BLaER1 (cell line): Measurements from ENCODE around the gene TMSB15C.

Experiments
- H3K27ac ChIP-seq: shearing (Covaris generic); formaldehyde crosslinking; 2 replicates; pipeline ENCODE4 v1.8.1; 2022
- H3K27me3 ChIP-seq: shearing (Covaris generic); formaldehyde crosslinking; 2 replicates; pipeline ENCODE4 v1.8.1; 2022
- H3K36me3 ChIP-seq: shearing (Covaris generic); formaldehyde crosslinking; 2 replicates; pipeline ENCODE4 v1.8.1; 2022
- H3K4me1 ChIP-seq: shearing (Covaris generic); formaldehyde crosslinking; 2 replicates; pipeline ENCODE4 v1.8.1; 2022
- H3K4me2 ChIP-seq: shearing (Covaris generic); formaldehyde crosslinking; 2 replicates; pipeline ENCODE4 v1.8.1; 2022
- H3K4me3 ChIP-seq: shearing (Covaris generic); formaldehyde crosslinking; 2 replicates; pipeline ENCODE4 v1.8.1; 2022
- H3K9ac ChIP-seq: shearing (Covaris generic); formaldehyde crosslinking; 2 replicates; pipeline ENCODE4 v1.8.1; 2022
- H3K9me3 ChIP-seq: shearing (Covaris generic); formaldehyde crosslinking; 2 replicates; pipeline ENCODE4 v1.8.1; 2022
- H4K20me1 ChIP-seq: shearing (Covaris generic); formaldehyde crosslinking; 2 replicates; pipeline ENCODE4 v1.8.1; 2022
- Cebpa-rat ChIP-seq: shearing (Covaris generic); IDR thresholded peaks from 2 replicates; pipeline ENCODE4 v1.8.1; 2022

The TMSB15C gene

GRCh38 chrX:104047171-104047570 lies 28.9 kb downstream of the TMSB15C start:
- Histone ChIP-seq H3K27ac (no peak overlapping the region), H3K4me1 (no peaks in the 10 kb centered on the region), H3K9ac (no peak overlapping the region), H3K9me3 (0 out of 2 replicates have a peak, but pooled peaks cover 3% of the 10 kb centered on the region), H3K36me3 (no peaks in the 10 kb centered on the region), H3K4me2 (no peak overlapping the region), H4K20me1 (no peaks in the 10 kb centered on the region), H3K27me3 (no peaks in the 10 kb centered on the region), H3K4me3 (no peak overlapping the region)
- no peak for TF ChIP-seq Cebpa-rat

- Histone ChIP-seq H3K4me1 (no peaks in the 10 kb centered on the region), H3K4me3 (no peak overlapping the region), H3K9me3 (0 out of 2 replicates have a peak, but pooled peaks cover 3% of the 10 kb centered on the region), H3K27ac (no peak overlapping the region), H4K20me1 (no peaks in the 10 kb centered on the region), H3K9ac (no peak overlapping the region), H3K27me3 (no peaks in the 10 kb centered on the region), H3K4me2 (no peak overlapping the region), H3K36me3 (no peaks in the 10 kb centered on the region)
- no peak for TF ChIP-seq Cebpa-rat
Measured at GRCh38 chrX:104045642-104046041, 30.4 kb downstream of the TMSB15C start.

DNA sequence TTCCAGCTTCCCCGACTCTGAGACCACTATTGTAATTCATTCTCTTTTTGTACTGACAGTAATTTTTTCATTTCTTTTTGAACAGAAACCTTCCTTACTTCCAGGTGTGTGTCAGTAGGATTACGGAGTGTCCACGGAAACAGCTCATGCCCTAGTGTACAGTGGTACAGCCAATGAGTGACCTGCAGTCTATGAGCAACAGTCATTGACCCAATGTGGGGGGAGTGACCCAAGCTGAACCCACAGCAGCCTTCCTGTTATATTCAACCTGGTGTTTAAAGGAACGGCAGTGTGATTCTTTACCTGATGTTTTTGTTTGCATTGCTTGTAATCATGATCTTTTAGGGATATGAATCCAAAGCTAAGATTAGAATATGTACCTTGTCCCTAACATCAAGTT lies 35.0 kb downstream of the TMSB15C start:
- H3K4me3 ChIP-seq: no peak overlapping the region
- no peaks in the 10 kb centered on the region for H3K27me3 ChIP-seq
- no peak for TF ChIP-seq Cebpa-rat
- H3K9ac ChIP-seq: no peak overlapping the region
- H3K27ac ChIP-seq: no peak overlapping the region
- no peaks in the 10 kb centered on the region for H4K20me1 ChIP-seq
- H3K4me2 ChIP-seq: no peak overlapping the region
- peaks cover 14% of the 10 kb centered on the region for H3K9me3 ChIP-seq
- no peaks in the 10 kb centered on the region for H3K4me1 ChIP-seq
- no peaks in the 10 kb centered on the region for H3K36me3 ChIP-seq

DNA sequence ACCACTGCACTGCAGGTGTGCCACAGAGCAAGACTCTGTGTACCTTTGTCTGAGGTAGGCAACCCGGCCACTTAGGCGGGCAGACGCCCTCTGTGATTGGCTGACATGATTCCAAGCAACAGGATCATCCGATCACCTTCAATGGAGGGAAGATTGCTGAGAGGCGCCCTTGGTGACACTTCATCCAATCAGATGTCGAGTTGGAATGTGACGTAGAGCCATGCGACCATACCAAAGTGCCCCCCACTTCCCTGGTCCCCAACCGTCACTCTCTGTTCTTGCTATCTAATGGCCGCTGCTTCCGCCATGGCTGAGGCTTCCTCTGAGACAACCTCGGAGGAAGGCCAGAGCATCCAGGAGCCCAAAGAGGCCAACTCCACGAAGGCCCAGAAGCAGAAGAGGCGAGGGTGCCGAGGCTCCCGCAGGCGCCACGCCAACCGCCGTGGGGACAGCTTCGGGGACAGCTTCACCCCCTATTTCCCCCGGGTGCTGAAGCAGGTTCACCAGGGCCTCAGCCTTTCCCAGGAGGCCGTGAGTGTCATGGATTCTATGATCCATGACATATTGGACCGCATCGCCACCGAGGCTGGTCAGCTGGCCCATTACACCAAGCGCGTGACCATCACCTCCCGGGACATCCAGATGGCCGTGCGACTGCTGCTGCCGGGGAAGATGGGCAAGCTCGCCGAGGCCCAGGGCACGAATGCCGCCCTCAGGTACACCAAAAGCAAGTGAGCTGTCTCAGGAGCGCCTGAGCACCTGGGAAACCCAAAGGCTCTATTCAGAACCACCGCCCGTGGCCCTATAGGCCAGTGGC lies 36.1 kb downstream of the TMSB15C start, which contains the start of gene H2BW2:
H2BW2 (plus strand) TSS at position 268 of the 817 bp plus-strand sequence; CDS start at position 307, 39 bp downstream.
- Histone ChIP-seq H3K4me3 (no peak within 1 kb of the TSS), H3K27me3 (no peaks in the 10 kb centered on the region), H3K36me3 (no peaks in the 10 kb centered on the region), H3K9ac (no peak within 1 kb of the TSS), H3K27ac (no peak within 1 kb of the TSS), H3K4me2 (no peak within 1 kb of the TSS), H3K9me3 (peaks cover 11% of the 10 kb centered on the region), H4K20me1 (no peaks in the 10 kb centered on the region), H3K4me1 (no peaks in the 10 kb centered on the region)
- no peak for TF ChIP-seq Cebpa-rat
